Activated CD4-positive, alpha-beta T cell treated with anti-CD3 and anti-CD28 coated beads for 4 hours (primary cell): ENCODE data around the gene IRAK1BP1.
A peak's percentile ranks its signal among the peaks of the same experiment; 100 is the strongest.
"Not testable (repeated sequence)": the region's sequence is repeated elsewhere in the genome, so short reads cannot be mapped to it uniquely, and the experiment has no call there.

ENCODE experiments used
- DNase-seq, 2 donors: peaks; one replicate each; pipeline ENCODE4 v3.0.0-alpha.2; 2020

IRAK1BP1 gene

DNA sequence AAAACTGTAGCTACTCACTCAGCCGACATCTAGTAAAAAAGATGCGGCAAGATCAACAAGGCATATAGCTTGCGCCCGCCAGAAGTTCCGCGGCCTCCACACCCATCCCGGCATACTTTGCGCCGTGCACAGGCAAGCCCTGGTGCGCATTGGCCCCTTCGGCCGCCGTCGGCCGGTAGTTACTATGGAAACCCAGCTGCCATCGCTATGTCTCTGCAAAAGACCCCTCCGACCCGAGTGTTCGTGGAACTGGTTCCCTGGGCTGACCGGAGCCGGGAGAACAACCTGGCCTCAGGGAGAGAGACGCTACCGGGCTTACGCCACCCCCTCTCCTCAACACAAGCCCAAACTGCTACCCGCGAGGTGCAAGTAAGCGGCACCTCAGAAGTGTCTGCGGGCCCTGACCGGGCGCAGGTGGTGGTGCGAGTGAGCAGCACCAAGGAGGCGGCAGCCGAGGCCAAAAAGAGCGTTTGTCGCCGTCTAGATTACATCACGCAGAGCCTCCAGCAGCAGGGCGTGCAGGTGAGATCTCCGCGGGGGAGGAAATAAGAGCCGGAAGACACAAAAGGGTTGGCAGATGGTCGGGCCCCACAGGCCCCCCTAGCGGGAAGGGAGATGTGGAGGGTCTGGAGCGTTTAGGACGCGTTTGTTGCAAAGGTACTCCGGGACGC, at the start of gene IRAK1BP1:
Gene IRAK1BP1 (plus strand): TSS at position 182 of the 671 bp plus-strand sequence. CDS start 26 bp downstream, at position 208.
- peak; percentile 59 to 69 for DNase-seq

GRCh38 chr6:78824045-78824444, 43.3 kb upstream of the IRAK1BP1 start:
- DNase-seq, result no peak

DNA sequence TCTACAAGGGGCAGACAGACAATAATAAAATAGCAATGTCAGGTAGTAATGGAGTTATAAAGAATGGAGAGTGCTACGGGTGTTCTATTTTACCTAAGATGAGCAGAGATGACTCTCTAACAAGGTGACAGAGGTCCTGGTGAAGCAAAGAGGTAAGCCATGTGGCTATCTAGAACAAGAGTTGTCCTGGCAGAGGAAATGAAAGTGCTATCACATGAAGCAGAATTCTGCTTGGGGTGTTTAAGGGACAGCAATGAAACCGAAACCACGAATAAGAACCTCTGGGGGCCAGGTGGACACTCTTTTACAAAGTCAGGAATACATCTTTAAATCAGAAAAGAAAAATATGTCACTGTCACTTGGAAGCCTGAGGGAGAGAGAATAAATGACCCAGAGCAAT, 37.9 kb upstream of the IRAK1BP1 start:
- no peak for DNase-seq

- DNase-seq, result no peak
Measured at GRCh38 chr6:78830805-78831204, 36.5 kb upstream of the IRAK1BP1 start.

GRCh38 chr6:78831492-78831891, 35.9 kb upstream of the IRAK1BP1 start:
- DNase-seq, result no peak

DNA sequence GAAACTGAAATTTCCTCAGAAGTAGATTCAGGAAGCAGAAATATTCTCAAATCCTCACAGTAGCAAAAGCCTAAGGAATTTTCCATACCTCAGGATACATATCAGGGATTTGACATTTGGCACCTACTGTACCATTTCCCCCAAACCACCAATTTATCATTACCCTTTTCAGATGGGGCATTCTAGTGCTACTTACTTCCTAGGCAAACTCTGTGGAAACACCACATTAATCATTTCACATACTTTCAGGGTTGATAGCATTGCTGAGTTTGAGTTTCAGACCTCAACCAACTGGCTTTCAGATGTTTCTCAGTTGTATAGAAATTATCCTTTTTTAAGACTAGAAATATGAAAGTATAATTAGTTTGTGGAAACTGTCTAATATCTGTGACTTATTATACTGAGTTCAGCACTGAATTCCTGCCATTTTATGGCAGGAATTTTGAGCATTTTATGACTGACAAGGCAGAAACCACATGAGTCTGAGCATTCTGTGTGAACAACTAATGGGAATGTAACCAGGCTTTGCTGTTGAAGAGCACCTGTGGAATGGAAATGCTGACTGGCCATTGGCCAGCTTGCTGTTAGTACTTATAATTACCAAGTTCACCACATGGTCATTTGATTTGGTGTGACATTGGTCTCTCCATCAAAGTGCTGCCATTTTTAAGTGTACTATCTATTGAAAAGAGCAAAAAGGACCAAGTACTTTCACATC, 35.1 kb upstream of the IRAK1BP1 start:
- DNase-seq, result no peak

DNA sequence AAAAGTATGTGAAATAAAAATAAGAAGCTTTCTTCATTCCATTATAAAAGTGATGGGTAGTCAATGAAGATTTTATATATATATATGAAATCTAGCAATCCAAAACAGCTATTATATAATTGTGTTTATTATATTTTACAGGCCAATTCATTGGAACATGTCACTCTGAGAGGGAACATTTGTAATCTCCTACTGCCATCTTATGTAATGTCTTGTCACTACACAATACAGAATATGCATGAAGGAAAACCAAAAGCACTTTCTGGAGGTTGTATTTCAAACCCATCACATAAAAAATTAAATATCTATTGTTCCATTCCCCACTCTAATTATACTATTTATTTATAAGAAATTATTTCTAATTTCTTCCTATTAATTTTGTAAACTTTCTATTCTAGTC, 31.5 kb upstream of the IRAK1BP1 start:
- no peak for DNase-seq

GRCh38 chr6:78836598-78836997, 30.8 kb upstream of the IRAK1BP1 start:
- DNase-seq, result no peak

GRCh38 chr6:78841111-78841510, 26.2 kb upstream of the IRAK1BP1 start:
- DNase-seq, result no peak

DNA sequence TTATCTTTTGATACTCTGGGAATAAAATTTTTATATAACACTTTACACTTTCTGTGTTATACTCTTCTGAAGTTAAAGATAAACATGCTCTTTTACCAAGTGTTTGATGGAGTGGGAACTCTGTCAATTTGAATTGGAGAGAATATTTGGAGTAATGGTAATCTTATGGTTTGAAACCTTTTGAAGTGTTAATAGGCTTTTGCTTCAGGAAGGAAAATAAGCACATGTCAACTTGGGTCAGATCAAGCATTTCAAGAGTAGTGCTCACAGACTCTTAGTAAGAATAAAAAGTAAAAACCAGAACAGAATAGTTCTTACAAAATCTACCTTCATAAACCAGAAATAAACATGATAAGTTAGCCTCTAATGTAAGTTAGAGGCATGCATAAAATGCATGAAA, 24.4 kb upstream of the IRAK1BP1 start:
- no peak for DNase-seq

DNA sequence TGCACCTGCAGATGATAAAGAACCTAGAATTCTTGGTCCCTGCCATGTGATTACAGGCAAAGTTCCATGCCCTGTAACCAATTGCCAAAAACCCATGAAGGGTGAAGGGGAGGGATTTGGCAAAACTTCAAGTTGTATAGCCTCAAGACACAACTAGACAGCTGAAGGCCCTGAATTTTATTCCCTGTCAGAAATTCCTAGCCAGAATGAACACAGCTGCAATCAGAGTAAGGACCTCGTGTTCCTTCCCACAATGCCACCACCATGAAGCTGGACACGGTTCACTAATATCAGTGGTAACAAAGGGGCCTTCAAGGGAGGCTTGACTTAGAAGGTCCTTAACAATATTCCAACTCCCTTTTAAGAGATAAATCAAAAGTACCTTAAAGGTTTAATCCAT, 22.5 kb upstream of the IRAK1BP1 start:
- DNase-seq, result no peak

DNA sequence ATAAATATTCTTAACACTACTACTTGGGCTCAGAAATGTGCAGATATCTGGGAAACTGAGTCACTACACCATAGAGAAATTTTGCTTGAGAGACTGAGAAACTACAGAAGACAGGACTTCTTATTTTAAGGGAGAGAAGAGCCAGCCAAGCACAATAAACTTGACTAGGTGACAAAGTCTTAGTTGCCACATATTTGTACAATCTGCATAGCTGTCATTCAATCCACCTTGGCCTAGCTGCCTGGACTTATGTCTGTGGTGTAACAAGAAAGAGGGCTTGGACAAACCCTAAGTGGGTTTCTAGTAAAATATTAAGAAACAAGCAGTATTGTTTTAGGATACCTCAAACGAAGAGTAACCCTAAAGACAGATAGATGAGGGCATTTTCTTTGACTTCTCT, 21.8 kb upstream of the IRAK1BP1 start:
- DNase-seq, result no peak

DNA sequence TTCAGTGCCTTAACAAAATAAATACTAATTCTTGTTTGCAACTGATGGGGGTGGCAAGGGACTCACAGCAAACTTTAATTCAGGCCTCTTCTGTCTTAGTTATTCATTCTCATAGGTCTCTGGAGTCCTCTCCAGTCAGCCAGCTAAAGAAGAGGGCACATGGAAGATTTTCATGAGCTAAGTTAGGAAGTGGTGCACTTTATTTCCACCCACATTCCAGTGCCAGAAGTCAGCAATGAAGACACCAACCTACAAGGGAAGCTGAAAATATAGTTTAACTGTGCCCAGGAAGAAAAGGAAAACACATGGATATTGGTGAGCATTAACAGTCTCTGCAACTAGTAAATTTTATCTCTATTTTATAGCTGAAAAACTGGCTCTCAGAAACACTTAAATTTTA, 16.7 kb upstream of the IRAK1BP1 start:
- DNase-seq, result no peak

GRCh38 chr6:78851156-78851555, 16.2 kb upstream of the IRAK1BP1 start:
- no peak for DNase-seq

- no peak for DNase-seq
Measured at GRCh38 chr6:78854546-78854945, 12.8 kb upstream of the IRAK1BP1 start.

DNA sequence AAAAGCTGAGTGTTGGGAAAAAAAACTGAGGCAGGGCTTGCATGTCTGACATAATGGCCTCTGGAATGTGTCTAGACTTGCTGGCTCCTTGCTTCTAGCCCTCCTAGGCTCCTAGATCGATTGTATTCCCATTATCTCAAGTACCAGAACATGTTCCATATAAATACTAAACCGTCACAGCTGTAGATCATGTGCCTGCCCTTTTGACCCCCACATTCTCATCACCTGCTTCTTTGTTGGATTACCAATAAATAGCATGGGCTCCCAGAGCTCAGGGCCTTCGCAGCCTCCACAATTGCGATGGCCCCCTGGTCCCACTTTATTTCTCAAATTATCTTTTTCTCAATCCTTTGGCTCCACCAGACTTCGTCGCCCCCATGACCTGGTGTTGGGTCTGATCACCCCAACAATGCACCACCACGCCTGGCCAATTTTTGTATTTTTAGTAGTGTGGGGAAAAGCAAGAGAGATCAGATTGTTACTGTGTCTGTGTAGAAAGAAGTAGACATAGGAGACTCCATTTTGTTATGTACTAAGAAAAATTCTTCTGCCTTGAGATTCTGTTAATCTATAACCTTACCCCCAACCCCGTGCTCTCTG, 8.9 kb upstream of the IRAK1BP1 start:
- DNase-seq, result not testable (repeated sequence)

DNA sequence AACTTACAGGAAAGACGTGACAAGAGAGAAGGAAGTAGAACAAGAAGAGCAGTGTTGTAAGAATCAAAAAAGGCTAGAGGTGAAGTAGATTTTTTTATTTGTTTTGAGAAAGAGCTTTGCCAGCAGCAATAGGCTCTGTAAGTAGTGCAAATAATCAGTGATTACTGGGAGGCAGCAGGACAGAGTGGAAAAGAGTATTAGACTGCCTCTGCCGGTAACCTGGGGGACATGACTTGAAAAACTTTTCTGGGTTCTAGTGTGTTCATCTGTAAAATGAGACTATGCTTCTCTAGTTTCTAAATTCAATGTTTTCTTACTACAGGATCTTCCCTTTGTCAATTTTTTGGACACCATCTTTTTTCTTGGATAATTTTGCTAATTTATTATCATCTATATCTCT, 5.8 kb upstream of the IRAK1BP1 start:
- no peak for DNase-seq

- no peak for DNase-seq
Measured at GRCh38 chr6:78863576-78863975, 3.8 kb upstream of the IRAK1BP1 start.

- no peak for DNase-seq
Measured at GRCh38 chr6:78864957-78865356, 2.4 kb upstream of the IRAK1BP1 start.

DNA sequence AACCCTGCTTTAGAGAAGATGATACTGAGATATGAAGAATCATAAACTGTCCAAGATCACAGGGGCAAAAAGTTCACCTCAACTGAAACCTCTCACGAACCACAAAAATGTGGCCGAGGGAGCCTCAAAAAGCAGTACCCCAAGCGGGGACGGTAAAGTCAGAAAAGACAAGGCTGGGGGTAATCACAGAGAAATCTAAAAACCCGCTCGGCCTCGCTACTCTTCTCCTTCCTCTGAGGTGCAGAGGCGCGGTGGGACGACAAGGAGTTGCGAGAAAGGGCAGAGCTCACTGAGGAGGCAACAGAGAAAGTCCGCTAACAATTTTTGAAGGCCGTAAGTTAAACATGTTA, 356 bp upstream of the IRAK1BP1 start:
- no peak for DNase-seq

- DNase-seq, result no peak
Measured at GRCh38 chr6:78868116-78868515, 765 bp downstream of the IRAK1BP1 start.

DNA sequence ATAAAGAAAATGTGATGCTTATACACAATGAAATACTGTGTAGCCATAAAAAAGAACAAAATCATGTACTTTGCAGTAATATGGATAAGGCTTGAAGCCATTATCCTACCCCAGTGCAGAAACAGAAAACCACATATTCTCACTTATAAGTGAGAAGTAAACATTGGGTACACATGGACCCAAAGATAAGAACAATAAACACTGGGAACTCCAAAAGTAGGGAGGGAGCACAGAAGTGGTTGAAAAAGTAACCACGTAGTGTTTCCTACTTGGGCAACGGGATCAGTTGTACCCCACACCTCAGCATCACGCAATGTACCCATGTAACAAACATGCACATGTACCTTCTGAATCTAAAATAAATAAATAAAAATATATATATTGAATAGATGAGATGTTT, 8.2 kb downstream of the IRAK1BP1 start:
- DNase-seq, result no peak

GRCh38 chr6:78883651-78884050, 16.3 kb downstream of the IRAK1BP1 start:
- no peak for DNase-seq

DNA sequence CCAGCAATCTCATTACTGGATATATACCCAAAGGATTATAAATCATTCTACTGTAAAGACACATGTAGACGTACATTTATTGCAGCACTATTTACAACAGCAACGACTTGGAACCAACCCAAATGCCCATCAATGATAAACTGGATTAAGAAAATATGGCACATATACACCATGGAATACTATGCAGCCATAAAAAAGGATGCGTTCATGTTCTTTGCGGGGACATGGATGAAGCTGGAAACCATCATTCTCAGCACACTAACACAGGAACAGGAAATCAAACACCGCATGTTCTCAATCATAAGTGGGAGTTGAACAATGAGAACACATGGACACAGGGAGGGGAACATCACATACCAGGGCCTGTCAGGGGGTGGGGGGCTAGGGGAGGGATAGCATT, 22.6 kb downstream of the IRAK1BP1 start:
- DNase-seq, result not testable (repeated sequence)
